K562 (cell line): ENCODE data around the gene MYO1B. TPM values are rescaled to one million over a fixed set of nuclear protein-coding genes. Genes with fewer than 3 reads are reported as not detected.

Experiments
- JUN ChIP-seq, 2 experiments: sonication (generic) in 1 of 2; formaldehyde crosslinking in 1 of 2; IDR thresholded peaks; 2 replicates each; pipeline versions ENCODE4 v1.6.1 to v1.8.0; 2012 to 2022; ENCODE audit warnings: borderline replicate concordance in 2 of 2, mild to moderate bottlenecking in 2 of 2, improper control_type of control experiment in 1 of 2, low read depth in 1 of 2, low read length in 1 of 2, missing genetic modification reagents in 1 of 2
- MTA1 ChIP-seq: fragments of 450-650 bp; IDR thresholded peaks from 2 replicates; pipeline ENCODE4 v1.6.1; 2017; ENCODE audit warnings: borderline replicate concordance
- NCOR1 ChIP-seq: fragments of 450-650 bp; IDR thresholded peaks from 2 replicates; pipeline ENCODE4 v1.6.1; 2016; ENCODE audit warnings: mild to moderate bottlenecking, moderate library complexity
- NKRF ChIP-seq: fragments of 450-650 bp; IDR thresholded peaks from 2 replicates; pipeline ENCODE4 v1.6.1; 2016; ENCODE audit warnings: borderline replicate concordance
- TEAD2 ChIP-seq: fragments of 450-650 bp; IDR thresholded peaks from 2 replicates; pipeline ENCODE4 v1.6.1; 2016; ENCODE audit warnings: missing genetic modification characterization, control low read depth, missing compliant biosample characterization
- ZBTB49 ChIP-seq: sonication (generic); formaldehyde crosslinking; IDR thresholded peaks from 2 replicates; pipeline ENCODE4 v1.8.0; 2022; ENCODE audit warnings: missing genetic modification reagents, mild to moderate bottlenecking, borderline replicate concordance
- ZNF184 ChIP-seq: sonication (generic); formaldehyde crosslinking; IDR thresholded peaks from 2 replicates; pipeline ENCODE4 v1.5.0; 2020; ENCODE audit warnings: missing genetic modification reagents
- polyA plus RNA-seq, 8 experiments: library from polyadenylated mRNA; depleted of rRNA in 4 of 8; stranded (reverse) in 5 of 8; unstranded in 3 of 8; fragments of >200 nt; fragmentation: Nextera tagmentation in 2 of 8; fragmentation: Illumina TruSeq in 1 of 8; extraction: Ambion mirVana in 2 of 8; extraction: Trizol in 1 of 8; gene quantifications; 2 replicates each; pipeline versions ENCODE4 v1.2.1 to v1.2.3, GENCODE V29; 2011 to 2014; ENCODE audit warnings: inconsistent platforms in 1 of 8, missing spikeins in 1 of 8
- total RNA-seq, 7 experiments: library from RNA; depleted of rRNA in 6 of 7; stranded (reverse); fragments of >200 nt in 6 of 7; fragmentation: Illumina TruSeq in 2 of 7; extraction: Trizol in 2 of 7; gene quantifications; 2 replicates each; pipeline versions ENCODE4 v1.2.1 to v1.2.3, GENCODE V29; 2011 to 2021; ENCODE audit warnings: low replicate concordance in 1 of 7
- TF ChIP-seq, protein P1 (sequence below): fragments of 450-650 bp; formaldehyde crosslinking; IDR thresholded peaks from 2 replicates; pipeline ENCODE4 v1.4.0; 2020; ENCODE audit warnings: mild to moderate bottlenecking, moderate library complexity

The MYO1B gene
- total and polyA plus RNA-seq, 9 of the 15 experiments (the other 6 are each of a cell fraction or from before 2014, with no cell fraction given) = 0.04 to 0.33 (median 0.20) TPM; not detected in 5

DNA sequence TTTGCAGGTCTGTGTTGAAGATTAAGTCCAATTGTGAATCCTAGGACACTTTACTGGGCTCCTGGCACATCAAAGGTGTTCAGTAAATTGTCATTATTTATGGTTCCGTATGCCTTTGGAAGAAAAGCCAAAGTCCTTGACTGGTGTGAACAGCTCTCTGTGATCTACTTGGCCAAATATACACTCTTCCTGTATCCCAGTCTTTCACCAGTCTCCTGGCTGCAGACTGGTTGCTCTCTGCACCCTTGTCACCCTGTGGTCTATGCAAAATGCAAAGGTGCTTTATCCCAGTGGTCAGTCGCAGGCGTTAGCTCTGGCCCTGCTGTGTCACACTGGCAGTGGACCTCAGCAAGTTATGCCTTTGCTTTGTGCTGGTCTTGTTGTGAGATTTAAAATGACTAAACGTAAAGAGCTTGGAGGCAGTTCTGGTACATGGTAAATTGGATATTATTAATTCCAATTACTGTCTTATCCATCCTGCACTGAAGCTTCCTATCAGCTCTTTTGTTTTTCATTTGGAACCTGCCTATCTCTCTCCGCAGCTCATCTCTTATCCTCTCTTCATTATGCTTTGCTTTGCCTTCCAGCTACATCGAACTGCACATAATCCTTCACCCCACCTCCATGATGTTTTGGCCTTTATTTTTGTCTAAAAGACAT lies 83.1 kb downstream of the MYO1B start (continued):
- TF ChIP-seq ZBTB49 (CRISPR knock-in tag) = no peak
- TF ChIP-seq TEAD2 (tag) = no peak
- TF ChIP-seq ZNF184 (CRISPR knock-in tag) = no peak
- TF ChIP-seq MTA1 = no peak
- TF ChIP-seq JUN (IDR thresholded peaks at IDR 0.05; ENCODE audit: borderline replicate concordance, low read depth, low read length) = no peak
- TF ChIP-seq JUN (CRISPR knock-in tag; IDR thresholded peaks at IDR 0.05; ENCODE audit: borderline replicate concordance) = no peak
- TF ChIP-seq, protein P1, sequence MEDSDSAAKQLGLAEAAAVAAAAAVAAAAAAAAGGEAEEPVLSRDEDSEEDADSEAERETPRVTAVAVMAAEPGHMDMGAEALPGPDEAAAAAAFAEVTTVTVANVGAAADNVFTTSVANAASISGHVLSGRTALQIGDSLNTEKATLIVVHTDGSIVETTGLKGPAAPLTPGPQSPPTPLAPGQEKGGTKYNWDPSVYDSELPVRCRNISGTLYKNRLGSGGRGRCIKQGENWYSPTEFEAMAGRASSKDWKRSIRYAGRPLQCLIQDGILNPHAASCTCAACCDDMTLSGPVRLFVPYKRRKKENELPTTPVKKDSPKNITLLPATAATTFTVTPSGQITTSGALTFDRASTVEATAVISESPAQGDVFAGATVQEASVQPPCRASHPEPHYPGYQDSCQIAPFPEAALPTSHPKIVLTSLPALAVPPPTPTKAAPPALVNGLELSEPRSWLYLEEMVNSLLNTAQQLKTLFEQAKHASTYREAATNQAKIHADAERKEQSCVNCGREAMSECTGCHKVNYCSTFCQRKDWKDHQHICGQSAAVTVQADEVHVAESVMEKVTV (CRISPR knock-in tag) = no peak
- no peak for TF ChIP-seq NCOR1
- TF ChIP-seq NKRF = no peak
